ENCODE measurements around the gene MYLK4. TPM values are rescaled to one million over a fixed set of nuclear protein-coding genes. Genes with fewer than 3 reads are reported as not detected.

Gene MYLK4
- total RNA-seq, 1 experiment from 2014 or later = 1.6 TPM

- Histone ChIP-seq H2AFZ (peak within 1 kb of the TSS; percentile 84), H3K9me3 (ENCODE audit: insufficient read depth, low read depth) (no peaks in the 10 kb centered on the region), H3K4me1 (replicated peaks; ENCODE audit: insufficient read depth) (peaks cover 13% of the 10 kb centered on the region), H3K79me2 (ENCODE audit: low read depth) (peaks cover 43% of the 10 kb centered on the region), H3K36me3 (ENCODE audit: low read depth) (no peaks in the 10 kb centered on the region), H4K20me1 (ENCODE audit: insufficient read depth) (peaks cover 15% of the 10 kb centered on the region; the same call in 1 of the 2 replicates), H3K4me2 (peak within 1 kb of the TSS; percentile 93), H3K9me2 (ENCODE audit: insufficient read depth) (no peaks in the 10 kb centered on the region), H3K4me3 (peak within 1 kb of the TSS; percentile 83), H3K27me3 (ENCODE audit: insufficient read depth, low read depth) (no peaks in the 10 kb centered on the region), H3K27ac (peak within 1 kb of the TSS; percentile 63), H3F3A (ENCODE audit: insufficient read depth, low read depth) (peaks cover 6% of the 10 kb centered on the region)
- CTCF ChIA-PET = interaction anchor here (0.6 kb wide), 2 partner anchors 219 to 604 kb away, joined by 3 to 7 read pairs; no protein-coding TSS in a partner anchor
- no TSS peak for BruUV-seq (replicated peaks)
- POLR2A ChIA-PET (ENCODE audit: unreplicated experiment) = interaction anchor here (0.6 to 1.1 kb wide), 7 partner anchors 8 to 1656 kb away, joined by 3 to 16 read pairs (median 6); partner anchors contain the start of gene SERPINB1
- intact Hi-C loops (cut with micrococcal nuclease; ENCODE audit: unreplicated experiment) = loop anchor here (2.0 to 10.0 kb wide), 5 partner anchors 73 to 1171 kb away; partner anchors contain the start of genes GMDS and RIPK1
- peak; percentile 93 to 98 for DNase-seq
- TF ChIP-seq CTCF (conservative IDR thresholded peaks at IDR 0.05) = no peak; the same call in 1 of the 2 replicates
- TF ChIP-seq EZH2 (IDR thresholded peaks at IDR 0.05; ENCODE audit: low read depth) = no peak
These were observed 14.6 kb upstream of the MYLK4 start, which contains the start of gene WRNIP1 for GRCh38 chr6:2765166-2765895. TSS of gene WRNIP1 (plus strand) at chr6:2765393. CDS start at chr6:2765623, 230 bp downstream.

- no peak for DNase-seq
- Histone ChIP-seq H3F3A (ENCODE audit: insufficient read depth, low read depth) (peaks cover 6% of the 10 kb centered on the region), H2AFZ (peak overlapping the region; percentile 84), H3K36me3 (ENCODE audit: low read depth) (no peaks in the 10 kb centered on the region), H3K27ac (peak overlapping the region; percentile 63), H3K27me3 (ENCODE audit: insufficient read depth, low read depth) (no peaks in the 10 kb centered on the region), H3K4me2 (peak overlapping the region; percentile 88), H3K9me3 (ENCODE audit: insufficient read depth, low read depth) (no peaks in the 10 kb centered on the region), H3K79me2 (ENCODE audit: low read depth) (peaks cover 37% of the 10 kb centered on the region), H3K4me1 (replicated peaks; ENCODE audit: insufficient read depth) (peaks cover 13% of the 10 kb centered on the region), H3K9me2 (ENCODE audit: insufficient read depth) (no peaks in the 10 kb centered on the region), H3K4me3 (peak overlapping the region; percentile 67), H4K20me1 (ENCODE audit: insufficient read depth) (peaks cover 15% of the 10 kb centered on the region; the same call in 1 of the 2 replicates)
- intact Hi-C loops (cut with micrococcal nuclease; ENCODE audit: unreplicated experiment) = loop anchor here (2.0 to 10.0 kb wide), 5 partner anchors 74 to 1170 kb away; partner anchors contain the start of genes GMDS and RIPK1
- ChIA-PET POLR2A (ENCODE audit: unreplicated experiment) (interaction anchor here (0.6 to 1.1 kb wide), 4 partner anchors 8 to 1194 kb away, joined by 5 to 16 read pairs (median 8); no protein-coding TSS in a partner anchor), CTCF (interaction anchor here (0.6 kb wide), 1 partner anchor 219 kb away, joined by 7 read pairs; no protein-coding TSS in a partner anchor)
- no TSS peak for BruUV-seq (replicated peaks)
- TF ChIP-seq EZH2 (IDR thresholded peaks at IDR 0.05; ENCODE audit: low read depth) (no peak), CTCF (conservative IDR thresholded peaks at IDR 0.05) (no peak)
These were observed 14.0 kb upstream of the MYLK4 start for GRCh38 chr6:2764610-2765165.

- Histone ChIP-seq H3K4me3 (peak overlapping the region; percentile 67), H3K79me2 (ENCODE audit: low read depth) (peaks cover 30% of the 10 kb centered on the region), H3K36me3 (ENCODE audit: low read depth) (no peaks in the 10 kb centered on the region), H3K4me2 (peak overlapping the region; percentile 88), H3K4me1 (replicated peaks; ENCODE audit: insufficient read depth) (peaks cover 13% of the 10 kb centered on the region), H3F3A (ENCODE audit: insufficient read depth, low read depth) (peaks cover 6% of the 10 kb centered on the region), H4K20me1 (ENCODE audit: insufficient read depth) (peaks cover 15% of the 10 kb centered on the region; the same call in 1 of the 2 replicates), H3K27me3 (ENCODE audit: insufficient read depth, low read depth) (no peaks in the 10 kb centered on the region), H2AFZ (peak overlapping the region; percentile 84), H3K9me2 (ENCODE audit: insufficient read depth) (no peaks in the 10 kb centered on the region), H3K27ac (peak overlapping the region; percentile 63), H3K9me3 (ENCODE audit: insufficient read depth, low read depth) (no peaks in the 10 kb centered on the region)
- DNase-seq = no peak
- ChIA-PET POLR2A (ENCODE audit: unreplicated experiment) (interaction anchor here (0.6 to 0.7 kb wide), 2 partner anchors 26 to 205 kb away, joined by 4 to 5 read pairs; no protein-coding TSS in a partner anchor), CTCF (interaction anchor here (0.6 kb wide), 1 partner anchor 953 kb away, joined by 7 read pairs; no protein-coding TSS in a partner anchor)
- BruUV-seq (replicated peaks) = no TSS peak
- intact Hi-C loops (cut with micrococcal nuclease; ENCODE audit: unreplicated experiment) = loop anchor here (2.0 to 10.0 kb wide), 4 partner anchors 75 to 1169 kb away; partner anchors contain the start of gene RIPK1
- TF ChIP-seq CTCF (conservative IDR thresholded peaks at IDR 0.05) (no peak), EZH2 (IDR thresholded peaks at IDR 0.05; ENCODE audit: low read depth) (no peak)
These were observed 13.3 kb upstream of the MYLK4 start for GRCh38 chr6:2763876-2764540.
